GM19328 (cell line): Measurements from ENCODE around the gene ELOVL3.

ENCODE experiments used
- ATAC-seq: cut with Tn5 transposase; IDR thresholded peaks from one replicate; pipeline ENCODE4 v1.9.1; 2021; ENCODE audit warnings: mild to moderate bottlenecking, moderate library complexity; ENCODE audit not compliant: unreplicated experiment

Gene ELOVL3

GRCh38 chr10:102222797-102223196, 3.3 kb upstream of the ELOVL3 start:
- no peak for ATAC-seq

GRCh38 chr10:102226542-102226870, 407 bp downstream of the ELOVL3 start:
- no peak for ATAC-seq

- ATAC-seq, result no peak
These were observed 951 bp downstream of the ELOVL3 start for GRCh38 chr10:102227050-102227449.

GRCh38 chr10:102229810-102230263, 3.7 kb downstream of the ELOVL3 start:
- no peak for ATAC-seq

GRCh38 chr10:102230264-102230860, 4.3 kb downstream of the ELOVL3 start:
- ATAC-seq, result no peak

- no peak for ATAC-seq
These were observed 4.8 kb downstream of the ELOVL3 start for GRCh38 chr10:102230861-102231356.

- no peak for ATAC-seq
These were observed 5.5 kb downstream of the ELOVL3 start for GRCh38 chr10:102231357-102232318.

- no peak for ATAC-seq
These were observed 7.9 kb downstream of the ELOVL3 start for GRCh38 chr10:102233997-102234396.

- no peak for ATAC-seq
These were observed 8.9 kb downstream of the ELOVL3 start for GRCh38 chr10:102234888-102235597.

- ATAC-seq, result no peak
These were observed 9.5 kb downstream of the ELOVL3 start for GRCh38 chr10:102235598-102235920.

- ATAC-seq, result no peak
These were observed 9.9 kb downstream of the ELOVL3 start for GRCh38 chr10:102236006-102236405.

GRCh38 chr10:102237711-102238252, 11.7 kb downstream of the ELOVL3 start:
- ATAC-seq, result no peak

GRCh38 chr10:102240467-102241031, 14.4 kb downstream of the ELOVL3 start:
- ATAC-seq, result no peak

GRCh38 chr10:102241032-102241443, 14.9 kb downstream of the ELOVL3 start:
- ATAC-seq, result no peak

- no peak for ATAC-seq
These were observed 15.5 kb downstream of the ELOVL3 start, which contains the start of gene PITX3 for GRCh38 chr10:102241444-102242117. PITX3 (minus strand) TSS chr10:102241512; CDS start chr10:102232080, 9,432 bp downstream.

- ATAC-seq, result no peak
These were observed 16.0 kb downstream of the ELOVL3 start for GRCh38 chr10:102242118-102242485.

GRCh38 chr10:102243309-102243708, 17.2 kb downstream of the ELOVL3 start:
- ATAC-seq, result no peak

GRCh38 chr10:102245082-102245931, 19.2 kb downstream of the ELOVL3 start, which contains the start of gene GBF1:
GBF1 (plus strand) TSS chr10:102245532; CDS start chr10:102258939, 13,407 bp downstream.
- peak; percentile 92 for ATAC-seq

GRCh38 chr10:102245932-102246251, 19.8 kb downstream of the ELOVL3 start:
- ATAC-seq, result no peak
